GM18499 (cell line): Measurements from ENCODE around the gene HOXD9.

Source experiments
- ATAC-seq: cut with Tn5 transposase; IDR thresholded peaks from one replicate; pipeline ENCODE4 v1.9.1; 2021; ENCODE audit warnings: moderate number of reproducible peaks; ENCODE audit not compliant: insufficient read depth, unreplicated experiment

Gene HOXD9

GRCh38 chr2:176162911-176163671 is 40.6 kb downstream of the HOXD9 start:
- no peak for ATAC-seq

- ATAC-seq, result no peak
Measured at GRCh38 chr2:176163672-176164056, 41.1 kb downstream of the HOXD9 start.

- ATAC-seq, result no peak
Measured at GRCh38 chr2:176164201-176164600, 41.7 kb downstream of the HOXD9 start.

- ATAC-seq, result no peak
Measured at GRCh38 chr2:176164611-176165369, 42.3 kb downstream of the HOXD9 start.

- ATAC-seq, result no peak
Measured at GRCh38 chr2:176165370-176166050, 43.0 kb downstream of the HOXD9 start.

- no peak for ATAC-seq
Measured at GRCh38 chr2:176166272-176166671, 43.8 kb downstream of the HOXD9 start.

GRCh38 chr2:176167398-176167797 is 44.9 kb downstream of the HOXD9 start:
- ATAC-seq, result no peak

GRCh38 chr2:176169181-176169580 is 46.7 kb downstream of the HOXD9 start:
- ATAC-seq, result no peak

- no peak for ATAC-seq
Measured at GRCh38 chr2:176169711-176170110, 47.2 kb downstream of the HOXD9 start.

- no peak for ATAC-seq
Measured at GRCh38 chr2:176170602-176171305, 48.2 kb downstream of the HOXD9 start.

- no peak for ATAC-seq
Measured at GRCh38 chr2:176171351-176172006, 49.0 kb downstream of the HOXD9 start.

- ATAC-seq, result no peak
Measured at GRCh38 chr2:176172007-176172894, 49.7 kb downstream of the HOXD9 start.

- no peak for ATAC-seq
Measured at GRCh38 chr2:176172895-176173566, 50.5 kb downstream of the HOXD9 start.

- ATAC-seq, result no peak
Measured at GRCh38 chr2:176173567-176174381, 51.3 kb downstream of the HOXD9 start.

GRCh38 chr2:176174382-176174823 is 51.9 kb downstream of the HOXD9 start:
- ATAC-seq, result no peak
